K562 treated with DMSO at 1 percent for 48 hours (cell line): Measurements from ENCODE around the gene E2F7. TPM values are rescaled to one million over a fixed set of nuclear protein-coding genes. Genes with fewer than 3 reads are reported as not detected.

Experiments used
- total RNA-seq: library from RNA; unstranded; fragments of 300-600 nt; gene quantifications from 2 replicates; pipeline ENCODE4 v1.2.3, GENCODE V29; 2022; ENCODE audit warnings: low replicate concordance; ENCODE audit errors: extremely low read depth

E2F7 gene
- not detected in 2 replicates for total RNA-seq

GRCh38 chr12:77065361-77066204 lies at the start of gene E2F7:
TSS of gene E2F7 (minus strand) at chr12:77065569. CDS start at chr12:77064635, 934 bp downstream.

Other genes starting within 250 kb of the E2F7 start
- gene CSRP2, start 186.6 kb downstream of the E2F7 start, total RNA-seq = not detected in 2 replicates